HG03280 (cell line): ENCODE results near the gene RBFOX2.
"Not testable (repeated sequence)": the region's sequence is repeated elsewhere in the genome, so short reads cannot be mapped to it uniquely, and the experiment has no call there.

ENCODE experiments used
- ATAC-seq: cut with Tn5 transposase; IDR thresholded peaks from one replicate; pipeline ENCODE4 v1.9.1; 2021; ENCODE audit warnings: mild to moderate bottlenecking, moderate library complexity; ENCODE audit not compliant: unreplicated experiment

Gene RBFOX2

GRCh38 chr22:36010090-36010489 is 18.5 kb downstream of the RBFOX2 start:
- no peak for ATAC-seq

DNA sequence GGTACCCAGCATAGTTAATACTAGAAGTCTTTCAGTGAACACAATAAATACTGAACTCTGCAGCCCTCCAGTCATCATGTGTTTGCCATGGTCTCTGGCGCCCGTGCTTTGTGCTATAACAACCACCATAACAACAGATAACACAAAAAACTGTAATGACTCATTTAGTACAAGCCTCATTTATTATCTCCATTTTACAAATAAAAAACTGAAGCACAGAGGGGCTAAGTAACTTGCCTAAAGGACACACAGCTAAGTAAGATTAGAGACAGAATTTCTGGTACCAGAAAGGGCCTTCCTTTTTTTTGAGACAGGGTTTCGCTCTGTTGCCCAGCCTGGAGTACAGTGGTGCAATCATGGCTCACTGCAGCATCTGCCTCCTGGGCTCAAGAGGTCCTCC is 19.5 kb downstream of the RBFOX2 start:
- no peak for ATAC-seq

GRCh38 chr22:36008565-36008964 is 20.1 kb downstream of the RBFOX2 start:
- ATAC-seq: no peak

DNA sequence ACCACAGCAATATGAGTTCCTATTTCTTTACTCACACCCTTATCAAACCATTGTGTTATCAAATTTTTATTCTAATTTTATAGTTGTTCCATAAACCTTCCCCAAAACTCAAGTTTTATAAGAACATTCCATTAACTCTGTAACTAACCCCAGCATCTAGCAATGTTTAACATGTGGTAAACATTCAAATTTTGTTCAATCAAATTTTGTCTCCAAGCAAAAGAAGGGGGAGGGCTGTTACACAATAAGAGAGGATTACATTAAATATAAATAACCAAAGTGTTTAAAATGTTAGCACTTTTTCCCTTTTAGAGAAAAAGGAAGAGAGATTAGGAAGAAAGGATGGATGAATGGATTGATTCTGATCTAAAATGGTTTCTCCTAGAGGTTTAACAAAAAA is 20.5 kb downstream of the RBFOX2 start:
- no peak for ATAC-seq

GRCh38 chr22:36003972-36004674 is 24.5 kb downstream of the RBFOX2 start:
- ATAC-seq: no peak

DNA sequence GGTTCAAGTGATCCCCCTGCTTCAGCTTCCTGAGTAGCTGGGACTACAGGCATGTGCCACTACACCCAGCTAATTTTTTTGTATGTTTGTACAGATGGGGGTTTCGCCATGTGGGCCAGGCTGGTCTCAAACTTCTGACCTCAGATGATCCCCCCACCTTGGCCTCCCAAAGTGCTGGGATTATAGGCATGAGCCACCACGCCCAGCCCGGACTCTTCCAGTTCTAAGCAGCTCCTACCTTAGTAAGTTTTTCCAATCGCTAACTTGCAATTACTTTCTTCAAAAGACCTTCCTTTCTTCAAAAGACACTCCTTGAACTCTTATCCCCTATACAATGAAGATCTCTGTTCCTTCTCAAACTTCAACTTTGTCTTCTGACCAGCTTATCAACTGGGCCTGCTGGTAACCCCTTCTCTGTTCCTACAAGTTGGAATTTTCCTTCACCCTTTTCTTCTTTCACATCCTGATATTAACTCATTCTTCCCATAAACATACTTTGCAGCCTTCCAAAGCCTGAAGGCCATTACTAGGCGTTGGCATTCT is 25.8 kb downstream of the RBFOX2 start:
- no peak for ATAC-seq

DNA sequence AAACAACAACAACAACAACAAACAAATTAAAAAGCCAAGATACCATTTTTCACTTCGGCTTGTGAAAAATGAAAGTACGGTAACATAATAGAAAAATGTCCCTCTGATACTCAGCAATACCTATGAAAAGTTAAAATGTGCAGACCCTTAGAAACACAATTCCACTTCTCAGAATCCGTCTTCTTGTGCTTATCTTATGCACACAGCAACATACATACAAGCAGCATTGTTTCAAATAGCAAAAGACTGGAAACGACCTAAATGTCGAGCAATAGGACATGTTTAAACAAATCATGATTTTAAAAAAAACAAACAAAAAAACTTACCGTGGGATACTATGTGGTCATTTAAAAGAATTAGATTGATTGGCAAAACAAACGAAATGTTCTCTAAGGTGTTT is 26.5 kb downstream of the RBFOX2 start:
- ATAC-seq: no peak

- no peak for ATAC-seq
Measured at GRCh38 chr22:35998748-35999147, 29.9 kb downstream of the RBFOX2 start.

DNA sequence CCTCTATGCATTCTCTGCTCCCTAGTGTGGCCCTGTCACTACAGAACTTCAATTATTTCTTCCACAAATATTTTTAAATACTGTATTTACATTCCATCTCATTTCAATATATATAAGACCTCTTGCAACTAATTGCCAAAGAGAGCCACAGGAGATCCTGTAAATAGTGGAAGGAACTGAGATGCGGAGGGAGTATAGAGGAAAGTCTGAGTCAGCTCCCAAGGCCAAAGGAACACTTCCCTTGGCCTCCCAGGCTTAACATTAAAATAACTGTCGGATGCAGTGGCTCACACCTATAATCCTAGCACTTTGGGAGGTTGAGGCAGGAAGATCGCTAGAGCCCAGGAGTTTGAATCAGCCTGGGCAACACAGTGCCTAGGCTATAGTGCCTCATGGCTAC is 31.2 kb downstream of the RBFOX2 start:
- ATAC-seq: no peak

- ATAC-seq: no peak
Measured at GRCh38 chr22:35996596-35996995, 32.0 kb downstream of the RBFOX2 start.

DNA sequence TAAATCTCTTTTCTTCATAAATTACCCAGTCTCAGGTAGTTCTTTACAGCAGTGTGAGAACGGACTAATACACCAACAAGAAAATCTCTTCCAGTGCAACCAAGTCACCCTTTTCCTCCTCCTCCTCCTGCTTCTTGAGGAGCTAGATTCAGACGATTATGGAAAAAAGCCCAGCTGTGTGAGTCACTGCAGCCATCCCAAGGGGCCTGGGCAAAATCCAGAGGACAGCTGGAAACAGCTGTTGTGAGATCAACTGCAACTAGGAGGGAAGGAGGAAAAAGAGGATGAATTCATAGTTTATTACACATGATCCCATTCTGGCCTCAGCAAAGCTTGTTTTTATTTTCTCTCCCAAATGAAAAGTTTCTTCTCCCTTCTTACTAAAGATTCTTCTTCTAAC is 32.9 kb downstream of the RBFOX2 start:
- ATAC-seq: no peak

- ATAC-seq: no peak
Measured at GRCh38 chr22:35995348-35995747, 33.3 kb downstream of the RBFOX2 start.

DNA sequence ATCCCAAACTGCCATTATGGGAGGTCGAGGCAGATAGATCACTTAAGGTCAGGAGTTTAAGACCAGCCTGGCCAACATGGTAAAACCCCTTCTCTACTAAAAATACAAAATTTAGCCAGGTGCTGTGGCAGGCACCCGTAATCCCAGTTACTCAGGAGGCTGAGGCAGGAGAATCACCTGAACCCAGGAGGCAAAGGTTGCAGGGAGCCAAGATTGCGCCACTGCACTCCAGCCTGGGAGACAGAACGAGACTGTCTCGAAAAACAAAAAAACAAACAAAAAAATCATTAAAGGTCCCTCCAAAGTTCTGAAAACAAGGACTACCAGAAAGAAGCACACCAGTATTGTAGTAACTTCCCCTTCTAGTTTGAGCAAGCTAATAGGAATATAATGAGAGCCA is 34.9 kb downstream of the RBFOX2 start:
- not testable (repeated sequence) for ATAC-seq

- ATAC-seq: no peak
Measured at GRCh38 chr22:35993048-35993714, 35.4 kb downstream of the RBFOX2 start.

GRCh38 chr22:35991168-35991567 is 37.5 kb downstream of the RBFOX2 start:
- ATAC-seq: no peak

DNA sequence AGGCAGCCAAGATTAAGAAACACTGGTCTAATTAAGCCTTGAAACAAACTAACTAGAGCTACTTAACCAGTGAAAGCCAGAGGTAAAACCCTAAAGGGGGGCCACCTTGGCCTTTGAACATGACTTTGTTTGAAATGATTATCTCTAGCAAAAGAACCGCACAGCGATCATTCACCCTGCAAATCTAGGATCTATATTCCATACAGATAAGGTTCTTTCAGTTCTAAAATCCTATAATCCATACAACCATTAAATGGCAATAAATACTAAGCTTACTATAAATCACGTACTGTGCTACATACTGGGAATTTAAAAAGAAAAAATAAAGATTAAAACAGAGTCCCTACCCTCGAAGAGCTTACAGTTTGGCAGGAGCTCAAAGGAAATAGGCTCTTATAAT is 40.6 kb downstream of the RBFOX2 start:
- ATAC-seq: no peak

- no peak for ATAC-seq
Measured at GRCh38 chr22:35987487-35987886, 41.1 kb downstream of the RBFOX2 start.

GRCh38 chr22:35986088-35986487 is 42.5 kb downstream of the RBFOX2 start:
- ATAC-seq: no peak

DNA sequence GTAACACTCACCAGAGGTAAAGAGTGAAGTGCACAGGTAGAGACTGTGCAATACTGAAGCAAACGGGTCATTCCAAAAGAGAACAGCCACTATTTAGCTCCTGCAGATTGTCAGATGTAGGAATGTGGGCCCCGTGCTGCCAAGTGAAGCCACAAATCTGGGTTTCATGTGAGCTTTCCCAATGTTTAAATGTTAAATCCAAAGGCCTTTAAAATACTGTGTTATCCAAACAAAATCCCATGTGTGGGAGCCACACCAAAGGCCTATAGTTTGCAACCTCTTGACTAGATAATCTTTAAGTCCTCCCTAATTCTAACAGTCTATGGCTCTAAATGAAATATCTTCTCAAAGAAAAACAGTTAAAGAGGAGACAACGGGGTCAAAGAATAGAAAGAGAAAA is 43.3 kb downstream of the RBFOX2 start:
- no peak for ATAC-seq

- no peak for ATAC-seq
Measured at GRCh38 chr22:35984183-35985175, 44.1 kb downstream of the RBFOX2 start.

DNA sequence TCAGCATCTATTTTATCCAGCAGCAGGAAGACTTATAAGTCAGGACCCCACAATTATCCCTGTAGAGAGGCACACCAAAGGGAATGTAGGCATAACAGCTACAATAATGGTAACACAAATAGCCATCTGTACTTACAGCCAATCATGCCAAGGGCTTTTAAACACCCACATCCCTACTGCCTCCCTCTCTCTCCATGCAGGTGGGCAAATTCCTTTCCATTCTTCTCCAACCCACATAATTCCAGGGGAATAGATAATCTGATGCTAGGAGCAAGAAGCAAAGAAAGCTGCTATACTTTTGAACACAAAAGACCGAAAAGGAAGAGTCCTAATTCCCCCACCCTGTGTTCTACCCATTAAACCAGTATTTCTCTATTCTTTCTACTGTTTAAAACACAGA is 46.7 kb downstream of the RBFOX2 start:
- no peak for ATAC-seq
